ENCODE measurements around the gene FAM53B.

- TF ChIP-seq CTCF (IDR thresholded peaks at IDR 0.05) (no peak), POLR2A (IDR thresholded peaks at IDR 0.05) (no peak)
Measured at GRCh38 chr10:124677293-124677699, 66.9 kb downstream of the FAM53B start.

Data from body of pancreas (tissue), 4 donors.